GM23338 (cell line): Measurements from ENCODE around the gene RASA3. TPM values are rescaled to one million over a fixed set of nuclear protein-coding genes. Genes with fewer than 3 reads are reported as not detected.

Experiments used
- ATAC-seq: fragments of 200-7000 bp; cut with Tn5 transposase; 3 replicates; pipeline ENCODE4 v1.9.1; 2020
- DNase-seq: peaks from one replicate; pipeline ENCODE4 v3.0.0-alpha.2; 2015; ENCODE audit warnings: low spot score
- H2AFZ ChIP-seq: fragments of 200-600 bp; sonication (generic); 2 replicates; pipeline ENCODE4 v1.8.0; 2016; ENCODE audit warnings: antibody characterized with exemption, mild to moderate bottlenecking, moderate library complexity
- H3F3A ChIP-seq: fragments of 200-600 bp; sonication (generic); replicated peaks from 2 replicates; pipeline ENCODE4 v1.8.0; 2017; ENCODE audit warnings: antibody characterized with exemption, mixed run types, low read depth
- H3K27ac ChIP-seq: fragments of 200-600 bp; sonication (generic); 2 replicates; pipeline ENCODE4 v1.6.1; 2016; ENCODE audit warnings: low read depth
- H3K27me3 ChIP-seq: fragments of 200-600 bp; sonication (generic); 2 replicates; pipeline ENCODE4 v1.8.0; 2016; ENCODE audit warnings: mild to moderate bottlenecking, mixed run types, moderate library complexity; ENCODE audit not compliant: insufficient read depth
- H3K36me3 ChIP-seq: fragments of 200-600 bp; sonication (generic); 2 replicates; pipeline ENCODE4 v1.8.0; 2016; ENCODE audit warnings: mild to moderate bottlenecking; ENCODE audit not compliant: insufficient read depth
- H3K4me1 ChIP-seq: fragments of 200-600 bp; sonication (generic); 2 replicates; pipeline ENCODE4 v1.8.0; 2016; ENCODE audit warnings: mild to moderate bottlenecking, moderate library complexity; ENCODE audit not compliant: insufficient read depth
- H3K4me2 ChIP-seq: fragments of 200-600 bp; sonication (generic); 2 replicates; pipeline ENCODE4 v1.7.1; 2017; ENCODE audit warnings: mixed run types
- H3K4me3 ChIP-seq: fragments of 200-600 bp; sonication (generic); 2 replicates; pipeline ENCODE4 v1.6.1; 2016; ENCODE audit warnings: mixed run types
- H3K79me2 ChIP-seq: fragments of 200-600 bp; sonication (generic); replicated peaks from 2 replicates; pipeline ENCODE4 v1.8.0; 2017; ENCODE audit warnings: mild to moderate bottlenecking; ENCODE audit not compliant: insufficient read depth
- H3K9me2 ChIP-seq: fragments of 200-600 bp; sonication (generic); 2 replicates; pipeline ENCODE4 v1.8.0; 2017; ENCODE audit not compliant: insufficient read depth
- H4K20me1 ChIP-seq: fragments of 200-600 bp; sonication (generic); replicated peaks from 2 replicates; pipeline ENCODE4 v1.8.0; 2017; ENCODE audit warnings: mild to moderate bottlenecking; ENCODE audit not compliant: insufficient read depth
- H3K27ac Mint-ChIP-seq: 2 replicates; pipeline ENCODE4 v1.8.0; 2020; ENCODE audit warnings: inconsistent platforms, mild to moderate bottlenecking, moderate library complexity, mixed read lengths
- H3K27me3 Mint-ChIP-seq: 3 replicates; pipeline ENCODE4 v1.8.0; 2022; ENCODE audit warnings: low read depth, mild to moderate bottlenecking, moderate library complexity, mixed read lengths, inconsistent platforms; ENCODE audit not compliant: insufficient read depth, poor library complexity
- H3K36me3 Mint-ChIP-seq: 3 replicates; pipeline ENCODE4 v1.8.0; 2021; ENCODE audit warnings: low read depth, mild to moderate bottlenecking, inconsistent platforms, moderate library complexity, mixed read lengths
- H3K4me1 Mint-ChIP-seq: 3 replicates; pipeline ENCODE4 v1.8.0; 2020; ENCODE audit warnings: mild to moderate bottlenecking, inconsistent platforms, mixed read lengths
- H3K4me3 Mint-ChIP-seq: 3 replicates; pipeline ENCODE4 v1.8.0; 2021; ENCODE audit warnings: moderate library complexity, mild to moderate bottlenecking, inconsistent platforms, mixed read lengths
- H3K9me3 Mint-ChIP-seq: 3 replicates; pipeline ENCODE4 v1.8.0; 2020; ENCODE audit warnings: moderate library complexity, mild to moderate bottlenecking, inconsistent platforms, mixed read lengths
- CREB1 ChIP-seq: fragments of 250-450 bp; sonication (Bioruptor Pico); IDR thresholded peaks from 2 replicates; pipeline ENCODE4 v1.5.0; 2020; ENCODE audit warnings: low read depth, mild to moderate bottlenecking, moderate library complexity
- ETS1 ChIP-seq: IDR thresholded peaks from 2 replicates; pipeline ENCODE4 v1.6.1; 2016; ENCODE audit warnings: antibody characterized with exemption
- EZH2 ChIP-seq: fragments of 200-600 bp; sonication (generic); IDR thresholded peaks from one replicate; pipeline ENCODE4 v1.8.0; 2017; ENCODE audit warnings: antibody characterized with exemption, mild to moderate bottlenecking, low read depth; ENCODE audit not compliant: unreplicated experiment
- EZH2phosphoT487 ChIP-seq: fragments of 200-600 bp; sonication (generic); IDR thresholded peaks from one replicate; pipeline ENCODE4 v1.8.1; 2018; ENCODE audit warnings: antibody characterized with exemption; ENCODE audit not compliant: unreplicated experiment
- JUNB ChIP-seq: IDR thresholded peaks from one replicate; pipeline ENCODE4 v1.6.1; 2016; ENCODE audit warnings: antibody characterized with exemption; ENCODE audit not compliant: unreplicated experiment
- NANOG ChIP-seq: IDR thresholded peaks from 2 replicates; pipeline ENCODE4 v1.6.1; 2016; ENCODE audit warnings: antibody characterized with exemption, borderline replicate concordance
- POLR2AphosphoS5 ChIP-seq: IDR thresholded peaks from 2 replicates; pipeline ENCODE4 v1.6.1; 2016; ENCODE audit warnings: antibody characterized with exemption, low read depth
- REST ChIP-seq: IDR thresholded peaks from one replicate; pipeline ENCODE4 v1.6.1; 2018; ENCODE audit warnings: antibody characterized with exemption; ENCODE audit not compliant: unreplicated experiment
- STAT1 ChIP-seq: IDR thresholded peaks from one replicate; pipeline ENCODE4 v1.6.1; 2016; ENCODE audit warnings: antibody characterized with exemption; ENCODE audit not compliant: unreplicated experiment
- ZNF114 ChIP-seq: fragments of 250-450 bp; sonication (Bioruptor Pico); IDR thresholded peaks from 2 replicates; pipeline ENCODE4 v1.5.0; 2020; ENCODE audit warnings: mild to moderate bottlenecking, moderate library complexity
- ZNF331 ChIP-seq: fragments of 250-450 bp; sonication (Bioruptor Pico); IDR thresholded peaks from 2 replicates; pipeline ENCODE4 v1.5.0; 2020; ENCODE audit warnings: low read depth, mild to moderate bottlenecking, moderate library complexity
- polyA plus RNA-seq: library from polyadenylated mRNA; unstranded; fragments of >200 nt; fragmentation: Nextera tagmentation; extraction: Ambion mirVana; gene quantifications from 2 replicates; pipeline ENCODE4 v1.2.1, GENCODE V29; 2016
- total RNA-seq: library from RNA; depleted of rRNA; stranded (reverse); fragments of >200 nt; shearing (Covaris generic); gene quantifications from 2 replicates; pipeline ENCODE4 v1.2.3, GENCODE V29; 2014
- TF ChIP-seq, protein P1 (sequence below), 2 experiments: fragments of 200-600 bp in 1 of 2; sonication (generic) in 1 of 2; conservative IDR thresholded peaks; 2 replicates each; pipeline versions ENCODE4 v1.5.1 to v1.6.1; 2016 to 2017; ENCODE audit warnings: antibody characterized with exemption in 2 of 2, low read depth in 2 of 2, mild to moderate bottlenecking in 2 of 2, moderate library complexity in 1 of 2
- TF ChIP-seq, protein P2 (sequence below): fragments of 250-450 bp; sonication (Bioruptor Pico); IDR thresholded peaks from 2 replicates; pipeline ENCODE4 v1.5.0; 2020; ENCODE audit warnings: mild to moderate bottlenecking, moderate library complexity

Gene RASA3
- total and polyA plus RNA-seq, 2 experiments from 2014 or later = 11.2 to 20.7 TPM

DNA sequence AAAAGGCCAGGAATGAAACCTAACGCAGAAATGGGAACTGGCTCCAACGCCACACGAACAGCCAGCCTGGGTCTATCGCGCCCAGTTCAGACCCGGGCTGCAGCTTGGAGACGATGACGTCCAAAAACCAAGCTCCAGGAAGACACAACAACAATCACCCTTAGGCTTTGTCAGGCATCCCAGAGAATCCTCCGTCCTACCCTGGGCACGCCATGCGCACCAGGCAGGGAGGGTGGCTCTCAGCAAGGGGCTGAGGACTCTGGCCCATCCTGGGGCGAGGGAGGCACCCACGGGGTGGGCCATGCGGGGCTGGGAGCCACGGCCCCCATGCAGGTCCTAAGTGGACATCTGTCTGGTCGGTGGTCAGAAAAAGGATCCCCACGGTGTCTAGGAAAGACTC is 9.0 kb downstream of the RASA3 start:
- Mint-ChIP-seq H3K4me1 (peaks cover 51% of the 10 kb centered on the region), H3K4me3 (no peak overlapping the region), H3K27ac (peak overlapping the region; percentile 44; the same call in 1 of the 2 replicates), H3K36me3 (no peaks in the 10 kb centered on the region; the same call in 2 of the 3 replicates), H3K27me3 (peaks cover 16% of the 10 kb centered on the region), H3K9me3 (no peaks in the 10 kb centered on the region)
- DNase-seq = no peak
- Histone ChIP-seq H3K4me1 (peaks cover 16% of the 10 kb centered on the region), H4K20me1 (peaks cover 10% of the 10 kb centered on the region; the same call in 1 of the 2 replicates), H3K4me2 (no peak overlapping the region), H3K79me2 (peaks cover 60% of the 10 kb centered on the region), H3K27ac (no peak overlapping the region), H2AFZ (no peak overlapping the region), H3K27me3 (no peaks in the 10 kb centered on the region), H3F3A (peaks cover 12% of the 10 kb centered on the region), H3K4me3 (no peak overlapping the region), H3K9me2 (no peaks in the 10 kb centered on the region), H3K36me3 (no peaks in the 10 kb centered on the region)
- TF ChIP-seq ZNF114 = no peak
- TF ChIP-seq REST = no peak
- no peak for TF ChIP-seq POLR2AphosphoS5
- no peak for TF ChIP-seq ETS1
- TF ChIP-seq EZH2 = no peak
- no peak for TF ChIP-seq JUNB
- TF ChIP-seq CREB1 = no peak
- TF ChIP-seq, protein P1, sequence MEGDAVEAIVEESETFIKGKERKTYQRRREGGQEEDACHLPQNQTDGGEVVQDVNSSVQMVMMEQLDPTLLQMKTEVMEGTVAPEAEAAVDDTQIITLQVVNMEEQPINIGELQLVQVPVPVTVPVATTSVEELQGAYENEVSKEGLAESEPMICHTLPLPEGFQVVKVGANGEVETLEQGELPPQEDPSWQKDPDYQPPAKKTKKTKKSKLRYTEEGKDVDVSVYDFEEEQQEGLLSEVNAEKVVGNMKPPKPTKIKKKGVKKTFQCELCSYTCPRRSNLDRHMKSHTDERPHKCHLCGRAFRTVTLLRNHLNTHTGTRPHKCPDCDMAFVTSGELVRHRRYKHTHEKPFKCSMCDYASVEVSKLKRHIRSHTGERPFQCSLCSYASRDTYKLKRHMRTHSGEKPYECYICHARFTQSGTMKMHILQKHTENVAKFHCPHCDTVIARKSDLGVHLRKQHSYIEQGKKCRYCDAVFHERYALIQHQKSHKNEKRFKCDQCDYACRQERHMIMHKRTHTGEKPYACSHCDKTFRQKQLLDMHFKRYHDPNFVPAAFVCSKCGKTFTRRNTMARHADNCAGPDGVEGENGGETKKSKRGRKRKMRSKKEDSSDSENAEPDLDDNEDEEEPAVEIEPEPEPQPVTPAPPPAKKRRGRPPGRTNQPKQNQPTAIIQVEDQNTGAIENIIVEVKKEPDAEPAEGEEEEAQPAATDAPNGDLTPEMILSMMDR (conservative IDR thresholded peaks at IDR 0.05; ENCODE audit: low read depth in 2 of 2) = no peak
- TF ChIP-seq STAT1 = no peak
- TF ChIP-seq, protein P2, sequence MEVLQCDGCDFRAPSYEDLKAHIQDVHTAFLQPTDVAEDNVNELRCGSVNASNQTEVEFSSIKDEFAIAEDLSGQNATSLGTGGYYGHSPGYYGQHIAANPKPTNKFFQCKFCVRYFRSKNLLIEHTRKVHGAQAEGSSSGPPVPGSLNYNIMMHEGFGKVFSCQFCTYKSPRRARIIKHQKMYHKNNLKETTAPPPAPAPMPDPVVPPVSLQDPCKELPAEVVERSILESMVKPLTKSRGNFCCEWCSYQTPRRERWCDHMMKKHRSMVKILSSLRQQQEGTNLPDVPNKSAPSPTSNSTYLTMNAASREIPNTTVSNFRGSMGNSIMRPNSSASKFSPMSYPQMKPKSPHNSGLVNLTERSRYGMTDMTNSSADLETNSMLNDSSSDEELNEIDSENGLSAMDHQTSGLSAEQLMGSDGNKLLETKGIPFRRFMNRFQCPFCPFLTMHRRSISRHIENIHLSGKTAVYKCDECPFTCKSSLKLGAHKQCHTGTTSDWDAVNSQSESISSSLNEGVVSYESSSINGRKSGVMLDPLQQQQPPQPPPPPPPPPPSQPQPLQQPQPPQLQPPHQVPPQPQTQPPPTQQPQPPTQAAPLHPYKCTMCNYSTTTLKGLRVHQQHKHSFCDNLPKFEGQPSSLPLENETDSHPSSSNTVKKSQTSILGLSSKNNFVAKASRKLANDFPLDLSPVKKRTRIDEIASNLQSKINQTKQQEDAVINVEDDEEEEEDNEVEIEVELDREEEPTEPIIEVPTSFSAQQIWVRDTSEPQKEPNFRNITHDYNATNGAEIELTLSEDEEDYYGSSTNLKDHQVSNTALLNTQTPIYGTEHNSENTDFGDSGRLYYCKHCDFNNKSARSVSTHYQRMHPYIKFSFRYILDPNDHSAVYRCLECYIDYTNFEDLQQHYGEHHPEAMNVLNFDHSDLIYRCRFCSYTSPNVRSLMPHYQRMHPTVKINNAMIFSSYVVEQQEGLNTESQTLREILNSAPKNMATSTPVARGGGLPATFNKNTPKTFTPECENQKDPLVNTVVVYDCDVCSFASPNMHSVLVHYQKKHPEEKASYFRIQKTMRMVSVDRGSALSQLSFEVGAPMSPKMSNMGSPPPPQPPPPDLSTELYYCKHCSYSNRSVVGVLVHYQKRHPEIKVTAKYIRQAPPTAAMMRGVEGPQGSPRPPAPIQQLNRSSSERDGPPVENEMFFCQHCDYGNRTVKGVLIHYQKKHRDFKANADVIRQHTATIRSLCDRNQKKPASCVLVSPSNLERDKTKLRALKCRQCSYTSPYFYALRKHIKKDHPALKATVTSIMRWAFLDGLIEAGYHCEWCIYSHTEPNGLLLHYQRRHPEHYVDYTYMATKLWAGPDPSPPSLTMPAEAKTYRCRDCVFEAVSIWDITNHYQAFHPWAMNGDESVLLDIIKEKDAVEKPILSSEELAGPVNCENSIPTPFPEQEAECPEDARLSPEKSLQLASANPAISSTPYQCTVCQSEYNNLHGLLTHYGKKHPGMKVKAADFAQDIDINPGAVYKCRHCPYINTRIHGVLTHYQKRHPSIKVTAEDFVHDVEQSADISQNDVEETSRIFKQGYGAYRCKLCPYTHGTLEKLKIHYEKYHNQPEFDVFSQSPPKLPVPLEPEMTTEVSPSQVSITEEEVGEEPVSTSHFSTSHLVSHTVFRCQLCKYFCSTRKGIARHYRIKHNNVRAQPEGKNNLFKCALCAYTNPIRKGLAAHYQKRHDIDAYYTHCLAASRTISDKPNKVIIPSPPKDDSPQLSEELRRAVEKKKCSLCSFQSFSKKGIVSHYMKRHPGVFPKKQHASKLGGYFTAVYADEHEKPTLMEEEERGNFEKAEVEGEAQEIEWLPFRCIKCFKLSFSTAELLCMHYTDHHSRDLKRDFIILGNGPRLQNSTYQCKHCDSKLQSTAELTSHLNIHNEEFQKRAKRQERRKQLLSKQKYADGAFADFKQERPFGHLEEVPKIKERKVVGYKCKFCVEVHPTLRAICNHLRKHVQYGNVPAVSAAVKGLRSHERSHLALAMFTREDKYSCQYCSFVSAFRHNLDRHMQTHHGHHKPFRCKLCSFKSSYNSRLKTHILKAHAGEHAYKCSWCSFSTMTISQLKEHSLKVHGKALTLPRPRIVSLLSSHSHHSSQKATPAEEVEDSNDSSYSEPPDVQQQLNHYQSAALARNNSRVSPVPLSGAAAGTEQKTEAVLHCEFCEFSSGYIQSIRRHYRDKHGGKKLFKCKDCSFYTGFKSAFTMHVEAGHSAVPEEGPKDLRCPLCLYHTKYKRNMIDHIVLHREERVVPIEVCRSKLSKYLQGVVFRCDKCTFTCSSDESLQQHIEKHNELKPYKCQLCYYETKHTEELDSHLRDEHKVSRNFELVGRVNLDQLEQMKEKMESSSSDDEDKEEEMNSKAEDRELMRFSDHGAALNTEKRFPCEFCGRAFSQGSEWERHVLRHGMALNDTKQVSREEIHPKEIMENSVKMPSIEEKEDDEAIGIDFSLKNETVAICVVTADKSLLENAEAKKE = no peak
- no peak for TF ChIP-seq EZH2phosphoT487
- no peak for TF ChIP-seq NANOG
- no peak for TF ChIP-seq ZNF331
- no peak for ATAC-seq
